Epidermal melanocyte (primary cell): ENCODE results near the gene CHP2.
A peak's percentile ranks its signal among the peaks of the same experiment; 100 is the strongest.
"Not testable (repeated sequence)": the region's sequence is repeated elsewhere in the genome, so short reads cannot be mapped to it uniquely, and the experiment has no call there.

Source experiments
- DNase-seq: peaks from one replicate; pipeline ENCODE4 v3.0.0; 2011; ENCODE audit warnings: low spot score; ENCODE audit not compliant: insufficient read length

The CHP2 gene

DNA sequence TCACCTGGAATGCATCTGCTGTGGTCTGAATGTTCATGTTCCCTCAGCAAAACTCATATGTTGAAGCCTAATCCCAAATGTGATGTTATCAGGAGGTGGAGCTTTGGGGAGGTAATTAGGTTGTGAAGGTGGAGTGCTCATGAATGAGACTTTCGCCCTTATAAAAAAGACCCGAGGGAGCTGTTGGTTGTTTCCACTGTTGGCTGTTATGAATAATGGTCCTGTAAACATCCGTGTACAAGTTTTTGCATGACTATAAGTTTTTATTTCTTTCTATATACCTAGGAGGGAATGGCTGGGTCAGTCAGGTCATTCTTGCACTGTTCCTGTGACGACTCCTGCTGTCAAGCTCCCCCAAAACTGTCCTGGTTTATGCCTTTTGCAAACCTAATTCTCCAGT is 9.6 kb upstream of the CHP2 start:
- no peak for DNase-seq

DNA sequence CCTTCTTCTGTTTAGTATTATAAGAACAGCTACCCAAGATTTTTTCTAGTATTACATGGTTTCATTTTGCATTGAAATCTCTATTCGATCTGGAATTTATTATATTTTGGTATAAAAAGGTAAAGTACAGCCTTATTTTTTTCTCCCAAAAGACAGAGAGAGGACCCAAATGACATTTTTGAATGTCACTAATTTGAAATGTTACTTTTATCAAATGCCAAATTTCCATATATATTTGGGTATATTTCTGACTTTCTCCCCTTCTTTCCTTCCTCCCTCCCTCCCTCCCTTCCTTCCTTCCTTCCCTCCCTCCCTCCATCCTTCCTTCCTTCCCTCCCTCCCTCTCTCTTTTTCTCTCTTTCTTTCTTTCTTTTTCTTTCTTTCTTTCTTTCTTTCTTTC is 6.2 kb upstream of the CHP2 start:
- DNase-seq: no peak

DNA sequence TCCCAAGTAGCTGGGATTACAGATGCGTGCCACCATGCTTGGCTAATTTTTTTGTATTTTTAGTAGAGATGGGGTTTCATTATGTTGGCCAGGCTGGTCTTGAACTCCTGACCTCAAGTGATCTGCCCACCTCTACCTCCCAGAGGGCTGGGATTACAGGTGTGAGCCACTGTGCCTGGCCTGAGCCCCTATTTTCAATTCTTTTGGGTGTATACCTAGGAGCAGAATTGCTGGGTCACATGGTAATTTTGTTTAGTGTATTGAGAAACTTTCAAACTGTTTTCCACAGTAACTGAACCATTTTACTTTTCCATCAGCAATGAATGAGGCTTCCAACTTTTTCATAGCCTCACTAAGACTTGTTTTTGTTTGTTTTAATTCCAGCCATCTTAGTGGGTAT is 3.8 kb upstream of the CHP2 start:
- not testable (repeated sequence) for DNase-seq

DNA sequence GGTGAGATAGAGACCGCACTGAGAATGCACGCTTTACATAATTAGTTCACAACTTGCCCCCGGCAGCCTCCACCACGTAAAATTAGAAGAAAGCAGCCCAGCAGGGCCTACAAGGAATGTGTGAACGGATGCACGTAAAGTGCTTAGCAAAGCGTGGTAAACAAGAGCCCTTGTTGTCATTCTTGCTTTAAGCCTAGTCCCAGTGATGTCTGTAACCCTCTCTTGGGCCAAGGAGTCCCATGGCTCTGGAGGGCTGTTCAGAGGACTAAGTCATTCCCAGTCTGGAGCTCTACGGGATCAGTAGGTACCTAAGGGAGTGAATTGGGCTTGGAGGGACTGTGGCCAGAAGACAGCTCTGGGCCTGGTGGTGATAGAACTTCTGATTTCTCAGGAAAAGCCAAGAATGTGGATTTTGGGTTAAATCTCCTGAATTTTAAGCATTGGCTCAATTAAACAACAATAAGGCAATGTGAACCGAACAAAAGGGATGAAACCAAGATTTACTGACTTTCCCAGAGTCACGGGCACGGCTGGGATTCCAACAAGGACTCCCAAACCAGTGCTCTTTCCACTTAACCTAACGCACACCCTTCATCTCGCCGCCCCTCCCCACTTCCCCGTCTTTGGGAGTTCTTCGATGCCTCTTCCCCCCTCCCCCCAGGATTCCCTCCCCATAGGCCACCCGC is 775 bp upstream of the CHP2 start:
- DNase-seq: no peak

DNA sequence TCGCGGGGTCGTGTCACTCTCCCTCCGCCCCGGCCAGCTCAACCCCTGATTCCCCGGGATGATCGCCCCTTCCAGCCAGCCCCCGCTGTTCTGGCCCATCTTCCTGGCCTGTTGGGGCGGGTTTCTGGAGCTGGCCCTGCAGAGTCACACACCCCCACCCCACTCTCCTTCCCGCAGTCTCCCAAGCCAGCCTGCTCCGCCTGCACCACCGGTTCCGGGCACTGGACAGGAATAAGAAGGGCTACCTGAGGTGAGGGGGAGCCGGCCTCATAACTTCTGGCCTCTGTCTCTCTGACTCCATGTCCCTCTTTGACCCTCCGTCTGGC is 621 bp downstream of the CHP2 start:
- no peak for DNase-seq

DNA sequence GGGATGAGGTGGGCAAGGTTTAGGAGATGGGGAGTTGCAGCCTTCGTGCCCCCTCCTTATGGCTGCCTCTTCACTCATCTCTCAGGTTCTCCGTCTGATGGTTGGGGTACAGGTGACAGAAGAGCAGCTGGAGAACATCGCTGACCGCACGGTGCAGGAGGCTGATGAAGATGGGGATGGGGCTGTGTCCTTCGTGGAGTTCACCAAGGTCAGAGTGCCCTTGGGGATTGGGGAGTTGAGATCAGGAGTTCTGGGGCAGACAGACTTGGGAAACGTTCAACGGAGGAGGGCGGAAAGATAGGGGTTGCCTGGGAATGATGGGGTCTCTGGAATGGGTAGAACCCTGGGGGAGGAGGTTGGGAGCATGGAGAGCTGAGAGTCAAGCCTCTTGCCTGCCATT is 2.3 kb downstream of the CHP2 start:
- no peak for DNase-seq

DNA sequence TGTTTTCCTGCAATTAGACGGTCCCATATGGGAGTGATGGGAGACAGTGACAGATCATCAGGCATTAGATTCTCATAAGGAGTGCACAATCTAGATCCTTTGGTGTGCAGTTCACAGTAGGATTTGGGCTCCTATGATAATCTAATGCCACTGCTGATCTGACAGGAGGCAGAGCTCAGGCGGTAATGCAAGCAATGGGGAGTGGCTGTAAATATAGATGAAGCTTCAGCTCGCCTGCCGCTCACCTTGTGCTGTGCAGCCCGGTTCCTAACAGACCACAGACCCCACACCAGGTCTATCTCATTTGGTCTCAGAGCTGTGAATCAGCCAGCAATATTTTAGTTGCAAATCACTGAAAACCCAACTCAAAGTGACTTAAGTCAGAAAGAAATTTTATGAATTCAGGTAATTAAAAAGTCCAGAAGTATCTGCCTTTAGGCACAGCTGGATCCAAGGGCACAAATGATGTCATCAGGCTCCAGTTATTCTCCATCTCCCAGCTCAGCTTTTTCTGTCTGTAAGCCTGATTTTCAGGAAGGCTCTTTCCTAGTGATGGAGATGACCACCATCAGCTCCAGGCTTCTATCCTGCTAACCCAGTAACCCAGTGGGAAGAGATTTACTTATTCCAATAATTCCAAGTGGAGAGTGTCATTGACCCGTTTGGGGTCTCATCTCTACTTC is 3.3 kb downstream of the CHP2 start:
- no peak for DNase-seq

DNA sequence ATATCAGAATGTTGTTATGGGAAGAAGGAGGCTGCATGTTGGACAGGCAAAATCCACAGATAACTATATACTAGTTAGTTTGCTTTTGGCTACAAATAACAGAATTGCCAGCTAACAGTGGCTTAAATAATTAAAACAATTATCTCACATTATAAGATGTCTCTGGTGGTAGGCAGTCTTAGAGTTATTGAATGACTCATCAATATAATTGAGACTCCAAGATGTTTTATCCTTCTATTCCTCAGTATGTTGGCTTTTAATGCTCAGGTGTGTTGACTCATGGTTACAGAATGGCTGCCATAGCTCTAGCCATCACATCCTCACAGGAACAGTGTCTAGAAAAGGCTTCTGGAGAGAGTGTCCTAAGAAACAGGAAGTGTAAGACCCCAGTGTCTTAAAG is 11.1 kb downstream of the CHP2 start:
- DNase-seq: no peak

DNA sequence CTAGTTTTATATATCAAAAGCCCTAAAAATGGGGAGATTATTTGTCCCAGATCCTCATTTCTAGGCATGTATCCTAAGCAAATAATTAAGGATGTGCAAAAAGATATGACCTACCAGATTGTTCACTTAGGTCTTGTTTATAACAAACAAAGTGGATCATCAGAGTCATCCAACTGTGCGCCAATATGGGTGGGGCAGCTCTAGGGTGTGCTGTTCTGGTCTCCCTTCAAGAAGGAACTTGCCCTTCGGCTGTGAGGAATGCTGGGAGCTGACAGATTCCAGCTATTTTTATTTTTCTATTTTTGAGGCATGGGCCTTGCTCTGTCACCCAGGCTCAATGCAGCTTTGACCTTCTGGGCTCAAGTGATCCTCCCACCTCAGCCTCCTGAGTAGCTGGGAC is 13.8 kb downstream of the CHP2 start:
- DNase-seq: no peak

DNA sequence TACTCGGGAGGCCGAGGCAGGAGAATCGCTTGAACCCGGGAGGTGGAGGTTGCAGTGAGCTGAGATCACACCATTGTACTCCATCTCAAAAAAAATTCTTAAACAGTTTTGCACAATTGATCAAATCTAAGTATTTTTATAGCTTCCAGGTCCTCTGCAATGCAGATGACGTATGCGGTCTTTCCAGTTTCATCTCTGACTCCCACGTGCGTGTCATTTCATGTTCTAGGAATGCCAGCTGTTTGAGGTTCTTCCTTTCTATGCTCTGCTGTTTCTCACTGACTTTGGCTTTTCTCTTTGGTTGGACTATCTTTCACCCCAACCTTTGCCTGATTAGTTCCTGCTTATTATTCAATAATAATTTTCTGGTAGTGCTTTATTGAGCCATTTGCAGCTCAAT is 16.2 kb downstream of the CHP2 start:
- DNase-seq: no peak

DNA sequence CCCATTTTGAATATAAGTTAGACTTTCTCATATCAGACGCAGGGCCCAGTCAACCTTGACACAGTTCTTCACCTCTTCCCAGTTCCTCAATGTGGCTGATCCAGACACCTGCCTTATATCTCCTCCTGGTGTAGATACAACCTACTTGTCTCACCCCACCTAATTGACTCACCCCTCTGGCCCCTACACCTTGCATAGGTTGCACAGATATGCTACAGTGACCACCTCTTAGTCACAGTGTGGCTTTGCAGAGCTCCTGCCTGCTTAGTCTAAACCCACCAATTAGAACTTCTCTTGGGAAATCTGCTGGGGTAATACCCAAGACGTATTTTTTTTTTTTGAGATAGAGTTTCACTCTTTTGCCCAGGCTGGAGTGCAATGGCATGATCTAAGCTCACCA is 16.8 kb downstream of the CHP2 start:
- no peak for DNase-seq

DNA sequence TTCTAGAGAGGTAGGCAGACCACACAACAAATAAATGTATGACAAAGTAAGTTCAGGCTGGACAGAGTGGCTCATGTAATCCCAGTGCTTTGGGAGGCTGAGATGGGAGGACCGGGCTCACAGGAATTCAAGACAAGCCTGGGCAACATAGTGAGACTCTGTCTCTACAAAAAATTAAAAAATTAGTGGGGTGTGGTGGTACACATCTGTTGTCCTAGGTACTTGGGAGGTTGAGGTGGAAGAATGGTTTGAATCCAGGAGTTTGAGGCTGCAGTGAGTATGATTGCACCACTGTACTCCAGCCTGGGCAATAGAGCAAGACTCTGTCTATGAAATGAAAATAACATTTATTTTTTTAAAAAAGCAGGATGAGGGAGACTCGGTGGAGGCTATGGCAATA is 18.5 kb downstream of the CHP2 start:
- no peak for DNase-seq

DNA sequence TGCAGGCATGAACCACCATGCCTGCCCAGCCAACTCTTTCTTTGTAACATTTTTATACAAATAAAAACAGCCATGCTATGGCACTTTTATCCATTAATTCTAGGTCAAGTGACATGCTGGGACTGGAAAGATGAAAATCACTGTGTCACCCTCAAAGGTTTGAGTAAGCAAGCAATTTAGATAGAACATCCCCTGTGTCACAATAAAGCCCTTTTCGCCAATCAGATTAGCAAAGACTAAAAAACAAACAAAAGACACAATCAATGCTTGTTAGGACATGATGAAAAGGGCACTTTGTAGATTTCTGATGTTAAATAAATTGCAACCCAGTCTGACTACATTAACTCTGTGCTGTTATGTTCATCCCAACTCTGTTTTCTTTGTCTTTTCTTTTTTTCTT is 26.4 kb downstream of the CHP2 start:
- no peak for DNase-seq

DNA sequence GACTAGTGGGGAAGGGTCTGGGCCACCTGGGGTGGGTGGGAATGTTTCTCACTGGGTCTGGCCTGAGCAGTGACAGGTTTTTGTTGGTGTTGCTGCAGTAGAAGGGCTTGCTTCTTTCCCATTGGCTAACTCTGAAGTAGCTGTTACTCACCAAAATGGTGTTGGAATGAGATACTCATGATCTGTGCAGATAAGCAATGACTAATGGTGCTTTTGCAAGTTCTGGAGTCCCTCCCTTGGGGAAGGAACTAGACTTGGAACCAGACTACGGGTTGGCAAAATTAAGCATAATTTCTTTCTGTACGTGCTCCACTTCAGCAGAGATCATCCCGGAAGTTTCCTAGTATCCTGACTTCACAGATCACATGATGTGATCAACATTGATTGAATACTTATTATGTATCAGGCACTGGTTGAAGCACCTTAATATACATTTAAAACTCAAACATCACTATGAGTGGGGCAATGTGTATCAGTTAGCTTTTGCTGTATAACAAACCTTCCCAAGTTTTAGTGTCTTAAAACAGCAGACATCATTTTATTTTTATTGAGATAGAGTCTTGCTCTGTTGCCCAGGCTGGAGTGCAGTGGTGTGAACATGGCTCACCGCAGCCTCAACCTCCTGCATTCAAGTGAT is 30.1 kb downstream of the CHP2 start:
- no peak for DNase-seq

DNA sequence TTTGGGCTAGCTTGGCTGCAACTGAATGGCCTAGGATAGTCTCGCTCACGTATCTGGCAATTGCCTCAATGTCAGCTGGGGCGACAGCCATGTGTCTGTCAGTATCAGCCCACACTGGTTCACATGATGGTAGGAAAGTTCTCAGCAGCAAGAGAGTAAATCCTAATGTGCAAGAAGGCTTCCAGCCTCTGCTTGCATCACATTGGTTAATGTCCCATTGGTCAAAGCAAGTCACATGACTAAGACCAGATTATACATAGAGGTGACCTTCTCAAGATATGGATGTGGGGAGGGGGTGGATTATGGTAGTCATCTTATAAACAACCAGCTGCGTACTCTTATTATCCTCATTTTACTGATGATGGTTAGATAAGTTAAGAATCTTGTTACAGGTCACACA is 31.0 kb downstream of the CHP2 start:
- DNase-seq: no peak

DNA sequence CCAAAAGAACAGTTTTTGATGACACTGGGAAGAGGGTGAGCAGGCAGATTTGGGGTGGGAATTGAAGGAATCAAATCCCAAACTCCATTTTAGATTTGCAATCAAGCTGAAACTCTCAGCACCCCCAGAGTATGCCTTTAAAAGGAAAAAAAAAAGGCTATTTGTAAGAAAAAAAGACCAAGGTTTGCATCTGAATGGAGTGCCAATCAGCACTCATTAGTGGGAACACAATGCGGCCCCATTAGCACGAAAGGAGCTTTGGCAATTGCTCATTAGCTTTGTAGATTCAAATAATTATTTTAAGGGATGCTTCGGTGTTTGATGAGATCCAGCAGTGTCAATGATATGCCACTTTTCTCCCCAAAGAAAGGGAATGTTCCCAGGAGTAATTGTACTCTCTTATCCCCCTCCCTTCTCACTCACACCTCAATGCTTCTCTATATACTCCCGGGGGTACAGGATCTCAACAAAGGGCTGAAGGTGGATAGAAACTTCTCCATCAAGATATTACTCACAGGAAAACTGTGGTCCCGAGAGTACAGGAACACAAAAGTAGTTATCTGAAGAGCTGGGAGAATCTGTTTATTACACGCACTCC is 32.2 kb downstream of the CHP2 start:
- no peak for DNase-seq

DNA sequence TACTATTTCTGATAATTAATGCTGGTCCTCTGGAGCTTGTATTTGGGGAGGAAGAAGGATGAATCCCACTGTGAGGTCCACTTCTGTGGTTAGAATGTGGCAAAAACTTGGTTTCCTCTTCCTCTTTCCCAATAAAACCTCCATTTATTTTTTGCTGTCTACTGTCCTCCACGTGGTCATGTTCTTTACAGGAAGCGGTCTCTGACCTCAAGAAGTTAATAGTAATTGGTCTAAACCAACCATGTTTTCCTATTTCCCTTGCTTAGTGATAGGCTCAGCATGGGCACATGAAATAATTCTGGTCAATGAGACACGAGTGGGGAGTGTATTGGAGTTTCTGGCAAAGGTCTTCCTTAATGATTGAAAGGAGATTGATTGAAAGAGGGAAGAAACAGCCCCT is 33.9 kb downstream of the CHP2 start:
- DNase-seq: no peak

DNA sequence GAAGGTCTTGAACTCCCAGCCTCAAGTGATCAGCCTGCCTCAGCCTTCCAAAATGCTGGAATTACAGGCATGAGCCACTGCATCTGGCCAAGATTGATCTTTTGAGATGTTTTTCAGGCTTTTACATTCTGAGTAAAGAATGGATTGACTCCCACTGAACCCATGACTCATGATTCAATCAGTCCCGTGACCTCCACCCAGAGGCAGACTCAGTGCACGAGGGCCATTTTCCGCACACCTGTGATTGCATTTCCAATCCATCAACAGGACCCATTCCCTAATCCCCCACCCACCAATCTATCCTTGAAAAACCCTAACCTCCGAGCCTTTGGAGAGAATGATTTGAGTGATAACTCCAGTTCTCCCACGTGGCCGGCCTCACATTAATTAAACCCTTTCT is 40.6 kb downstream of the CHP2 start:
- DNase-seq: no peak

DNA sequence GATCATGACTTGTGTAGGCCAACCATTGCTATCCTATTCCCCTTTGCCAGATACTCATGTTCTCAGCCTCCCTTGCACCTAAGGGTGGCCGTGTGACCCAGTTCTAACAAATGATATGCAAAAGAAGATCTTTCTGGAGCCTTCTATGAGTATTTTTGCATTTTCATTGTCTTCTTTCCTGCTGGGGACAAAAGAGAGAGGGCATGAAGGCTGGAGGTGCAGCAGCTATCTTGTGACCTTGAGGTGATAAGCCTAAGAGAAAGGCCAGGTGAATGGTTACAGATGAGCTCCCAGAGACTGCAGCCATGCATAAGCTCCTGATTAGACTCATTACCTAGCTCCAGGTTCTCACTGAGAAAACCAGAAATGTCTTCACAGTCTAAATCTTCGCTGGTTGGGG is 42.1 kb downstream of the CHP2 start:
- no peak for DNase-seq

DNA sequence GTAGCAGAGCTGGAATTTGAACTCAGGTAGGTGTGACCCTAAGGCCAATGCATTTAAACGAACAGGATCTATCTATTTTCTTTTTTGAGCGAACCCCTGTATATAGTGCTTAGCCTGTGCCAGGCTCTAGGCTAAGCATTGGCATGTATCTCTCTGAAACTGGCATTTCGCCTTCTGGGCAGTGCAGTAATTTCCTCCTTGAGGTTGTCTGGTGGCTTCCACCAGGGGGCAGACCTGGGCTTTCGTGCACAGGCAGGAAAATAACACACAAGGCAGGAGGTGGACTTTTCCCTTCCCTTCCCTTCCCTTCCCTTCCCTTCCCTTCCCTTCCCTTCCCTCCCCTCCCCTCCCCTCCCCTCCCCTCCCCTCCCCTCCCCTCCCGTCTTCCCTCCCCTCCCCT is 46.6 kb downstream of the CHP2 start:
- peak; percentile 53 for DNase-seq

DNA sequence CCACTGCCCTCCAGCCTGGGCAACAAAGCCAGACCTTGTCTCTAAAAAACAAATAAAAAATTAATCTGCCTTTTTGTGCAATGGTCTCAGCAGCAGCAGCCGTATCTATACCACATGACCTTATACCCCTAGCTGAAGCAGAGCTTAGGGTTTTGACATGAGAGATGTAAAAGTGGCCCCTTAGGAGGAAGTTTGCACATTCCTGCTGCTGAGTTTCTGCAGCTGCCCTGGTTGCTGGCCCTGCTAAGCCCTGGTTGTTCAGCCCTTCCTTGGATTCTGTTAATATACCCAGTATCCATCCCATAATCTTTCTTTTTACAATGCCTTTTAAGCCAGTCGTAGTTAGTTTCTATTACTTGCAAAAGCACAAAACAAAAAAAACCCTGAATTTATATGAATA is 48.0 kb downstream of the CHP2 start:
- no peak for DNase-seq

DNA sequence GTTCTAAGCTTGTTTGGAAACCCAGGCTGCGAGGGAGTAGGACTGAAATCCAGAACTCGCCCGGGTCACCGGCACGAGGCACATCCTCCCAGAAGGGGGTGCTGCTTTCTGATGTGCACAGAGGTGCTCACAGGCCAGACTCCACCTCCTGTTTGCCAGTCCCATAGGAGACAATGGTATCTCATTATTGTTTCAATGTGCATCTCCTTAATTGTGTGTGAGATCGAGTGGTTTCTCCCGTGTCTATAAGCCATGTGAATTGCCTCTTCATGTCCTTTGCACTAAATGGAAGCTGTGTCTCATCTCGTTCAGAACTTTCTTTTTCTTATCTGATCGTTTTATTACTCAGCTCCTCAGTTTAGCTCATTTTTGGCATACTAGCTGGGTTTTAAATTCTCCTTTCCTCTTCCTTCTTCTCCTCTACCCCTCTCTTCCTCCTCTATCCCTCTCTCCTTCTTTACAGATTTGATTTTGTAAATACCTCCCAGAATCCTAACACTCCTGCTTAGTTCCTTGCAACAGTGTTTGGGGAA is 48.8 kb downstream of the CHP2 start:
- DNase-seq: no peak

DNA sequence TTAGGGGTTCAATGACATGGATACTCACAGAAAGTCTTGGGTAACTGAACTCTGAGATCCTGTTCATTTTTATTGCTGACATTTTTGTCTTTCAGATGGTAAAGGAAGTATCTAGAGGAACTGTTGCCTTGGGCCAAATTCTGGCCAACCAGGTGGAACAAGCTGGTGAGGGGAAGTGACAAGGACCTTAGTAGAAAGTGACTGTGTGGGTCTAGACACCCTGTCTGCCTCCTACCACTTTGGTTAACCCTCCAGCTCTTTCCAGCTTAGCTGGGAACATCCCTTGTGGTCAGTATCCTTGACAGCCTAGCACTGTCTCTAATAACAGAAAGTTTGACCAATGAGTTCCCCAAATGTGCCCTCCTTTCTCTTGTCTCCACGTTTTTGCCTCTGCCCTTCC is 52.2 kb downstream of the CHP2 start:
- no peak for DNase-seq
